ENCODE data around the gene GINS1.

The GINS1 gene

DNA sequence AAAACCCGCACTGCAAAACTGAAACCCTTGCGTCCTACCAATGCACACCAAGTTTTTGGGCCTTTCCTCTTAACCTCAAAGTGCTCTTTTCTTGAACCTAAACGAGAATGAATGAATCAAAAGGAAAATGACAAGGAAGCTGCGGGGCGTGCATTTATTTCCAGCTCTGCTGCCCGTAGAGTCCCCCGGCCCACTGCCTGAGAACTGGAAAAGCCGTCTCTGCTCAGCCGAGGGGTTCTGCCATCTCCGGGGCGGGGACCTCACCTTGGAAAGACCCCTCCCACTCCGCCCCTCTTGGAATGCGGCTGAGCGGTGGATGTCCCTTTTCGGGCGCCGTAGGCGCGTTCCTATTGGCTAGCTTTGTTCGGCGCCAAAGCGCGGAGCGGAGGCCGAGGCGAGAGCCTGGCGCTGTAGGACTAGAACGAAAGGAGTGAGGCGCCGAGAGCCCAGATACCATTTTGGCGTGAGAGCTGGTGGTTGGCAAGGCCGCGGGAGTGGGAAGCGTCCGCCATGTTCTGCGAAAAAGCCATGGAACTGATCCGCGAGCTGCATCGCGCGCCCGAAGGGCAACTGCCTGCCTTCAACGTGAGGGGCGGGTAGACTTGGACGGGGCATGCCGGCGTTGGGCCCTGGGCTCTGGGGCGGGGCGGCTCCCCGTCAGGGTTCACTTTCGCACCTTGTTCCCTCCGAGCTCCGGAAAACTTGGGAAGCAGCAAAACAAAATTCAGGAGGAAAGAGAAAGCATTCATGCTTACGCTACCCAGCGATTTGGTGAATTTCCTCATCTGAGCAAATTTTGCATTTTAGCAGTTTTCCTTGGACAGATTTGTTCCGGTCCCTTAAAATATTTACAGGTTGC, at the start of gene GINS1:
TSS of gene GINS1 (plus strand) at position 363 of the 859 bp plus-strand sequence. CDS start at position 511, 148 bp downstream.
- H3K4me1 ChIP-seq = peaks cover 13 to 22% (median 16%) of the 10 kb centered on the region in 10 experiments
- H3K4me3 ChIP-seq = peak within 1 kb of the TSS; percentile 67 to 85 (median 79)
- no peak for TF ChIP-seq Cebpa-rat (IDR thresholded peaks at IDR 0.05)

DNA sequence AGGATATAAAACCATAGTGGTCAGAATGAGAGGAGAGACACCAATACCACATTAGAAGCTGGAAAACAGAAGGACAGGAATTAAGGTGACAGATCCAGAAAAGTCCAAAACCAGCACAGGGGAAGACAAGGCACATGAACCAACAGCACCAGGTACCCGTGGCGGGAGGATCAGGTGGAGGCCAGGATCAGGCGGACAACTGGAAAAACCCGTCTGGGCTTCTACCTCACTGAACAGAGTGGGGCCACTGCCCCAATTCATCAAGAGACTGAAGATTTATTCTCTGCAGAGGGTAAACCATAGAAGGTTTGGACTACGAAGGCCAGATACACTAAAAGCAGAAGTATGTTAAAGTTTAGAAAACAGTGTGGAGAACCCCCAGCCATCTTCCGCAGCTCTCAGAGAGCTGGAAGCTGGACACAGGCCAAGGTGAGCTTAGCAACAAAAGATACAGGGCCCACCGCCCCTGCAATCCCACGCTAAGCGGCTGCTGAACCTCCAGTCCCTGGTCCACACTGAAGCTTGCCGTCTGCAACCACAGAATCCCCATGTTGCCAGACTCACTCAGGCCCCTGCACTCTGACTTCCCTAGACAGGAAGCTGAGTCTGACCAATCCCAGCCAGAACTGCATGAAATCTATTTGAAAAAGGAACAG, 46.7 kb upstream of the GINS1 start:
- peaks cover 0 to 34% (median 11%) of the 10 kb centered on the region in 10 experiments; a peak in 14 of 20 replicates for H3K4me1 ChIP-seq
- H4K20me1 ChIP-seq = peaks cover 0 to 36% (median 6%) of the 10 kb centered on the region in 11 experiments; a peak in 8 of 22 replicates
- peak overlapping the region in 5 of 11 experiments; percentile 8 to 46 (median 30); a peak in 7 of 22 replicates for H3K27ac ChIP-seq
- H3K4me3 ChIP-seq = no peak overlapping the region
- no peaks in the 10 kb centered on the region for H3K27me3 ChIP-seq
- H3K36me3 ChIP-seq = peaks cover 7 to 31% (median 28%) of the 10 kb centered on the region in 11 experiments; a peak in 21 of 22 replicates
- peaks cover 12 to 57% (median 37%) of the 10 kb centered on the region in 11 experiments; a peak in 21 of 22 replicates for H3K9me3 ChIP-seq (replicated peaks in 1 of 11)
- peak overlapping the region in 1 of 11 experiments; percentile 40; a peak in 1 of 22 replicates for H3K9ac ChIP-seq
- no peak for TF ChIP-seq Cebpa-rat (IDR thresholded peaks at IDR 0.05)
- peak overlapping the region in 6 of 11 experiments; percentile 16 to 61 (median 40); a peak in 9 of 22 replicates for H3K4me2 ChIP-seq

More for the DNA sequence above, at the start of gene GINS1:
- Histone ChIP-seq H4K20me1 (no peaks in the 10 kb centered on the region; a peak in 1 of 22 replicates), H3K4me2 (peak within 1 kb of the TSS; percentile 75 to 94 (median 87)), H3K9ac (peak within 1 kb of the TSS; percentile 83 to 95 (median 91)), H3K9me3 (replicated peaks in 1 of 11) (peaks cover 22 to 39% (median 29%) of the 10 kb centered on the region in 11 experiments), H3K27me3 (no peaks in the 10 kb centered on the region), H3K36me3 (peaks cover 0 to 38% (median 24%) of the 10 kb centered on the region in 11 experiments; a peak in 14 of 22 replicates), H3K27ac (peak within 1 kb of the TSS; percentile 39 to 94 (median 87); a peak in 21 of 22 replicates)

DNA sequence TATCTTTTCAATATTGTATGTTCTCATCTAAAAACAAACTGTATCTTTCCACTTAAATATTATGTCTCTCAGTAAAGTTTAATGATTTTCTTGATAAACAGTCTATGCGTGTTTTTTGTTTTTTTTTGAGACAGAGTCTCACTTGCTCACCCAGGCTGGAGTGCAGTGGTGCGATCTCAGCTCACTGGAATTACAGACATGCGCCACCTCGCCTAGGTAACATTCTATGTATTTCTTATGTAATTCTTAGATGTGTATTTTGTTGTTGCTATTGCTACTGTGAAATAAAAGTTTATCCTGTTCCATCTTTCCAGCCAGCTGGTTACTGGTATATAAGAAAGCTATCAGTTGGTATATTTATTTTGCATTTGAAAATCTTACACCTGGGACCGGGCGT, 46.2 kb upstream of the GINS1 start:
- Histone ChIP-seq H3K4me1 (peaks cover 0 to 29% (median 11%) of the 10 kb centered on the region in 10 experiments; a peak in 14 of 20 replicates), H3K27me3 (no peaks in the 10 kb centered on the region), H4K20me1 (peaks cover 0 to 31% (median 5%) of the 10 kb centered on the region in 11 experiments; a peak in 8 of 22 replicates), H3K27ac (peak overlapping the region in 2 of 11 experiments; percentile 30 to 37; a peak in 4 of 22 replicates), H3K9ac (no peak overlapping the region), H3K4me3 (no peak overlapping the region), H3K9me3 (replicated peaks in 1 of 11) (peaks cover 7 to 57% (median 32%) of the 10 kb centered on the region in 11 experiments; a peak in 20 of 22 replicates), H3K4me2 (peak overlapping the region in 5 of 11 experiments; percentile 26 to 61 (median 45); a peak in 7 of 22 replicates), H3K36me3 (peaks cover 7 to 30% (median 23%) of the 10 kb centered on the region in 11 experiments; a peak in 21 of 22 replicates)
- no peak for TF ChIP-seq Cebpa-rat (IDR thresholded peaks at IDR 0.05)

DNA sequence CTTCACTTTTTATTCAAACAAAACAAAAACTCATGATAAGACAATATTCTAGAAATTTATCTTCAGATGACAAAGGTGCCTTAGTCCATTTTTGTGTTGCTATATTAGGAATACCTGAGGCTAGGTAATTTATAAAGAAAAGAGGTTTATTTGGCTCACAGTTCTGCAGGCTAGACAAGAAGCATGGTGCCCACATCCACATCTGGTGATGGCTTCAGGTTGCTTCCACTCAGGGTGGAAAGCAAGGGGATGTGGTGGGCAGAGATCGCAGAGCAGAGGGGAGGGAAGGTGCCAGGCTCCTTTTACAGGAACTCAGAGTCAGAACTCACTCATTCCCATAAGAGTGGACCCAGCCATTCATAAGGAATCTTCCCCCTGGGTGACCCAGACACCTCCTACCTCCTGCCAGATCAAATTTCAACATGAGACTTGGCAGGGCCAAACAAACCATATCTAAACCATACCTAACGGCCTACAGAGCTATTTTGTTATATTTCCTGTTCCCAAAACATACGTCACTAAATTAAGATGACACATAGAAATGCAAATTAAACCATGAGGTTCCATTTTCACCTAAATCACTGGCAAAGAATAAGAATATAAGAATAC, 43.2 kb upstream of the GINS1 start:
- peaks cover 0 to 77% (median 50%) of the 10 kb centered on the region in 11 experiments; a peak in 20 of 22 replicates for H3K9me3 ChIP-seq (replicated peaks in 1 of 11)
- H3K4me3 ChIP-seq = no peak overlapping the region
- peaks cover 0 to 25% (median 11%) of the 10 kb centered on the region in 10 experiments; a peak in 14 of 20 replicates for H3K4me1 ChIP-seq
- H3K9ac ChIP-seq = no peak overlapping the region
- peaks cover 0 to 10% (median 0%) of the 10 kb centered on the region in 11 experiments; a peak in 5 of 22 replicates for H4K20me1 ChIP-seq
- TF ChIP-seq Cebpa-rat (IDR thresholded peaks at IDR 0.05) = no peak
- H3K36me3 ChIP-seq = peaks cover 0 to 51% (median 32%) of the 10 kb centered on the region in 11 experiments; a peak in 21 of 22 replicates
- no peaks in the 10 kb centered on the region for H3K27me3 ChIP-seq
- H3K27ac ChIP-seq = no peak overlapping the region
- no peak overlapping the region for H3K4me2 ChIP-seq

DNA sequence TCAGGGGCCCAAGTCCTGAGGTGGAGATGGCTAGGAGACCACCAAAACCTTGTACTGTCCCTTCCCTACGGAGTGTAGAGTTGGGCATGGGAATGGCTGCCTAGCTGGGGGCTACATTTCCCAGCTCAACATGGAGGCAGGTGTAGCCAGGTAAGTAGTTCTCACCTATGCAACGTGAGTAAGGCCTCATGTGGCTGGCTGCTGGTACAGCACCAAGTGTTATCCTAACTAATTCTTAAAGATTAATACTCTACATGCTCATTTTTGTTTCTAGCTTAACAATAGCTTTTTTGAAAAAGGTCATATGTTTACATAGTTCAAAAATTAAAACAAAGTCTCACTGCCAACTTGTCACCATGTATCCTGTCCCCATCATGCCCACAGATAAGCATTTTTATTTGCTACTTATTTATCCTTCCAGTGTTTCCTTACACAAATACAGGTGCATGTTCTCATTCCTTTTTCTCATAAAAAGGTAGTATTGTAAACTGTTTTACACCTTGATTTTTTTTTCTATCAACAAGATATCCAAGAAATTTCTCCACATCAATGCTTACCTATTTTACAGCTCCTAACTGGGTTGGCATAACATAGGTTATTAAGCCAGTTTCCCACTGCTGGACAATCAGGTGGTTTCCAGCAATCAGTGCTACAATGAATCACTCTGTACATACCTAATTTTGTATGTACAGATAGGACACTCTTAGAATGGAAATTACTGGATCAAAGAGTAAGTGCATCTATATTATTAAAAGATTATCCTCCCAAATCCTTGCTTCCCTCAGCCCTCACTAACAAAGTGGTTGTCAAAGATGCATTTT, 42.4 kb upstream of the GINS1 start:
- Histone ChIP-seq H3K36me3 (peaks cover 0 to 57% (median 38%) of the 10 kb centered on the region in 11 experiments; a peak in 21 of 22 replicates), H3K27ac (no peak overlapping the region), H4K20me1 (peaks cover 0 to 15% (median 0%) of the 10 kb centered on the region in 11 experiments; a peak in 8 of 22 replicates), H3K4me1 (peaks cover 1 to 32% (median 14%) of the 10 kb centered on the region in 10 experiments; a peak in 19 of 20 replicates), H3K27me3 (no peaks in the 10 kb centered on the region), H3K9me3 (replicated peaks in 1 of 11) (peaks cover 0 to 85% (median 57%) of the 10 kb centered on the region in 11 experiments; a peak in 20 of 22 replicates), H3K4me2 (no peak overlapping the region), H3K9ac (no peak overlapping the region), H3K4me3 (no peak overlapping the region)
- TF ChIP-seq Cebpa-rat (IDR thresholded peaks at IDR 0.05) = no peak

DNA sequence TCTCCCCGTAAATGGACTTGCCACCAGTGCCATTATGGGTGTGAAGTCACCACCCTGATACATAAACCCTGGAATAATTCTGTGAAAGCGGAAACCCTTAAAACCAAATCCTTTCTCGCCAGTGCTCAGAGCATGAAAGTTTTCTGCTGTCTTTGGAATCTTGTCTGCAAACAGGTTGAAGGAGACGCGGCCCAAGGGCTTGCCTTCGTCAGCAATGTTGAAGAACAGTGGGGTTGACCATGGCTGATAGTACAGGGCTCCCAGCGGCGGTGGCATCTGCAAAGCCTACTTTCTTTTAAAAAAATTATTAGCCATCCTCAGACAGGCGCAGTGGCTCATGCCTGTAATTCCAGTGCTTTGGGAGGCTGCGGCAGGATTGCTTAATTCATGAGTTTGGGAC, 38.9 kb upstream of the GINS1 start:
- no peak overlapping the region for H3K4me2 ChIP-seq
- no peak overlapping the region for H3K4me3 ChIP-seq
- no peaks in the 10 kb centered on the region for H3K27me3 ChIP-seq
- H3K27ac ChIP-seq = no peak overlapping the region
- H3K36me3 ChIP-seq = peaks cover 0 to 64% (median 42%) of the 10 kb centered on the region in 11 experiments; a peak in 21 of 22 replicates
- no peak for TF ChIP-seq Cebpa-rat (IDR thresholded peaks at IDR 0.05)
- no peak overlapping the region for H3K9ac ChIP-seq
- H4K20me1 ChIP-seq = peaks cover 0 to 18% (median 5%) of the 10 kb centered on the region in 11 experiments; a peak in 8 of 22 replicates
- peaks cover 8 to 83% (median 63%) of the 10 kb centered on the region in 11 experiments; a peak in 21 of 22 replicates for H3K9me3 ChIP-seq (replicated peaks in 1 of 11)
- H3K4me1 ChIP-seq = peaks cover 18 to 40% (median 24%) of the 10 kb centered on the region in 10 experiments

DNA sequence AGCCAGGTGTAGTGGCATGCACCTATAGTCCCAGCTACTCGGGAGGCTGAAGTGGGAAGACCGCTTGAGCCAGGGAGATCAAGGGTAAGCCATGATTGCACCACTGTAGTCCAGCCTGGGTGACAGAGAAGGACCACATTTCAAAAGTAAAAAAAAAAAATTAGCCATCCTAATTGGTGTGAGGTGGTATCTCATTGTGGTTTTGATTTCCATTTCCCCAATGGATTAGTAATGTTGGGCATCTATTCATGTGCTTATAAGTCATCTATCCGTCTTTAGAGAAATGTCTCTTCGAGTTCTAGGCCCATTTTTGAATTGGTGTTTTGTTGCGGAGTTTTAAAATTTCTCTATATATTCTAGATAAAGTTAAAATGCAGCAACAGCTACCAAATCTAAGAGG, 38.5 kb upstream of the GINS1 start:
- H3K4me3 ChIP-seq = no peak overlapping the region
- no peaks in the 10 kb centered on the region for H3K27me3 ChIP-seq
- H3K4me1 ChIP-seq = peaks cover 18 to 40% (median 24%) of the 10 kb centered on the region in 10 experiments
- H3K36me3 ChIP-seq = peaks cover 0 to 64% (median 41%) of the 10 kb centered on the region in 11 experiments; a peak in 21 of 22 replicates
- H3K27ac ChIP-seq = no peak overlapping the region
- H3K9ac ChIP-seq = no peak overlapping the region
- no peak overlapping the region for H3K4me2 ChIP-seq
- peaks cover 0 to 18% (median 5%) of the 10 kb centered on the region in 11 experiments; a peak in 8 of 22 replicates for H4K20me1 ChIP-seq
- H3K9me3 ChIP-seq (replicated peaks in 1 of 11) = peaks cover 8 to 83% (median 59%) of the 10 kb centered on the region in 11 experiments; a peak in 21 of 22 replicates
- TF ChIP-seq Cebpa-rat (IDR thresholded peaks at IDR 0.05) = no peak

Data from BLaER1 treated with 17β-estradiol and CSF1 and Interleukin-3, amounts not matched to agents 10 nM and 100 nM (cell line).